ENCODE data around the gene LTBP1. TPM values are rescaled to one million over a fixed set of nuclear protein-coding genes. Genes with fewer than 3 reads are reported as not detected.

LTBP1 gene
- total and polyA plus RNA-seq, 10 of the 15 experiments (the other 5 are each of a cell fraction or from before 2014, with no cell fraction given): 0.01 to 0.28 (median 0.12) TPM; not detected in 2

DNA sequence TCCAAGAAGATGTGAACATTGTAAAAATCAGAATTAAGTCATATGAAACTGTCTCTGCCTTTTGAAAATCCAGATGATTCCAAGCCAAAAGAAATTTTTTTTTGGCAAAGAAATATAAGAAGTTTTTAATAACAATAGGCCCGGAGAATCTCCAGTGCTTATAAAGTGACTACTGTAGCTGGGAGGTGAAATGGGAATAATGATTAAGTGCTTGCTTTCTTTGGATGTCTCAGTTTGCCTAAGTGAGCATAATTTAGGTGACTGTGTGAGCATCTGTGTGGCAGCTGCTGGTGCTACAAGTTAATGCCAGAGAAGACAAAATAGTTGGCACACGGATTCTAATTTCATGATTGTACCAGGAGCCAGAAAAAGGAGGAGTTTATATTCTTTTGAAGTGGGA lies 185.0 kb downstream of the LTBP1 start:
- intact Hi-C loops (cut with micrococcal nuclease; ENCODE audit: unreplicated experiment): no loop called here
- DNase-seq (ENCODE audit: low read depth, low spot score) (no peak), ATAC-seq (no peak), FAIRE-seq (no peak)
- ChIA-PET SMC1A (ENCODE audit: uncharacterized antibody, unreplicated experiment) (no interaction called here), RAD21 (ENCODE audit: unreplicated experiment) (no interaction called here), CTCF (interaction anchor here (0.6 kb wide), 1 partner anchor 217 kb away, joined by 3 read pairs; no protein-coding TSS in a partner anchor), POLR2A (no interaction called here)
- Histone ChIP-seq H3K9ac (ENCODE audit: control insufficient read depth, insufficient read depth, low read length) (no peak overlapping the region), H4K20me1 (ENCODE audit: control insufficient read depth, insufficient read depth) (no peaks in the 10 kb centered on the region), H3K9me3 (replicated peaks; ENCODE audit: control insufficient read depth, insufficient read depth, low read length) (no peaks in the 10 kb centered on the region), H3K27me3 (replicated peaks in 1 of 2; ENCODE audit: control insufficient read depth in 2 of 2, insufficient read depth in 2 of 2, low read length in 1 of 2) (peaks cover 0 to 2% of the 10 kb centered on the region in 2 experiments; a peak in 1 of 4 replicates), H3K4me1 (ENCODE audit: control insufficient read depth, insufficient read depth, low read length) (no peaks in the 10 kb centered on the region), H3K4me3 (no peak overlapping the region), H3K4me2 (ENCODE audit: control insufficient read depth, insufficient read depth) (no peak overlapping the region), H3K27ac (ENCODE audit: control insufficient read depth, insufficient read depth) (no peak overlapping the region), H2AFZ (ENCODE audit: control insufficient read depth, low read depth, low read length) (no peak overlapping the region), H3K79me2 (ENCODE audit: control insufficient read depth, insufficient read depth, low read length) (no peaks in the 10 kb centered on the region), H3K36me3 (ENCODE audit: control insufficient read depth in 2 of 2, insufficient read depth in 2 of 2, low read length in 1 of 2) (no peaks in the 10 kb centered on the region)
- in situ Hi-C loops (cut with MboI): no loop called here
- 20% methylated on average over 2 of the region's 2 CpGs for WGBS (ENCODE audit: insufficient coverage, insufficient replicate concordance, low lambda C conversion rate, missing lambda C conversion rate)
- BruUV-seq (replicated peaks): no TSS peak
- TF ChIP-seq, protein P1, sequence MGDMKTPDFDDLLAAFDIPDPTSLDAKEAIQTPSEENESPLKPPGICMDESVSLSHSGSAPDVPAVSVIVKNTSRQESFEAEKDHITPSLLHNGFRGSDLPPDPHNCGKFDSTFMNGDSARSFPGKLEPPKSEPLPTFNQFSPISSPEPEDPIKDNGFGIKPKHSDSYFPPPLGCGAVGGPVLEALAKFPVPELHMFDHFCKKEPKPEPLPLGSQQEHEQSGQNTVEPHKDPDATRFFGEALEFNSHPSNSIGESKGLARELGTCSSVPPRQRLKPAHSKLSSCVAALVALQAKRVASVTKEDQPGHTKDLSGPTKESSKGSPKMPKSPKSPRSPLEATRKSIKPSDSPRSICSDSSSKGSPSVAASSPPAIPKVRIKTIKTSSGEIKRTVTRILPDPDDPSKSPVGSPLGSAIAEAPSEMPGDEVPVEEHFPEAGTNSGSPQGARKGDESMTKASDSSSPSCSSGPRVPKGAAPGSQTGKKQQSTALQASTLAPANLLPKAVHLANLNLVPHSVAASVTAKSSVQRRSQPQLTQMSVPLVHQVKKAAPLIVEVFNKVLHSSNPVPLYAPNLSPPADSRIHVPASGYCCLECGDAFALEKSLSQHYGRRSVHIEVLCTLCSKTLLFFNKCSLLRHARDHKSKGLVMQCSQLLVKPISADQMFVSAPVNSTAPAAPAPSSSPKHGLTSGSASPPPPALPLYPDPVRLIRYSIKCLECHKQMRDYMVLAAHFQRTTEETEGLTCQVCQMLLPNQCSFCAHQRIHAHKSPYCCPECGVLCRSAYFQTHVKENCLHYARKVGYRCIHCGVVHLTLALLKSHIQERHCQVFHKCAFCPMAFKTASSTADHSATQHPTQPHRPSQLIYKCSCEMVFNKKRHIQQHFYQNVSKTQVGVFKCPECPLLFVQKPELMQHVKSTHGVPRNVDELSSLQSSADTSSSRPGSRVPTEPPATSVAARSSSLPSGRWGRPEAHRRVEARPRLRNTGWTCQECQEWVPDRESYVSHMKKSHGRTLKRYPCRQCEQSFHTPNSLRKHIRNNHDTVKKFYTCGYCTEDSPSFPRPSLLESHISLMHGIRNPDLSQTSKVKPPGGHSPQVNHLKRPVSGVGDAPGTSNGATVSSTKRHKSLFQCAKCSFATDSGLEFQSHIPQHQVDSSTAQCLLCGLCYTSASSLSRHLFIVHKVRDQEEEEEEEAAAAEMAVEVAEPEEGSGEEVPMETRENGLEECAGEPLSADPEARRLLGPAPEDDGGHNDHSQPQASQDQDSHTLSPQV (IDR thresholded peaks at IDR 0.05): no peak
- TF ChIP-seq CBX3 (IDR thresholded peaks at IDR 0.05; ENCODE audit: borderline replicate concordance, low read depth): no peak
- TF ChIP-seq MTA3 (IDR thresholded peaks at IDR 0.05; ENCODE audit: borderline replicate concordance, low read length): no peak
- TF ChIP-seq, protein P2, sequence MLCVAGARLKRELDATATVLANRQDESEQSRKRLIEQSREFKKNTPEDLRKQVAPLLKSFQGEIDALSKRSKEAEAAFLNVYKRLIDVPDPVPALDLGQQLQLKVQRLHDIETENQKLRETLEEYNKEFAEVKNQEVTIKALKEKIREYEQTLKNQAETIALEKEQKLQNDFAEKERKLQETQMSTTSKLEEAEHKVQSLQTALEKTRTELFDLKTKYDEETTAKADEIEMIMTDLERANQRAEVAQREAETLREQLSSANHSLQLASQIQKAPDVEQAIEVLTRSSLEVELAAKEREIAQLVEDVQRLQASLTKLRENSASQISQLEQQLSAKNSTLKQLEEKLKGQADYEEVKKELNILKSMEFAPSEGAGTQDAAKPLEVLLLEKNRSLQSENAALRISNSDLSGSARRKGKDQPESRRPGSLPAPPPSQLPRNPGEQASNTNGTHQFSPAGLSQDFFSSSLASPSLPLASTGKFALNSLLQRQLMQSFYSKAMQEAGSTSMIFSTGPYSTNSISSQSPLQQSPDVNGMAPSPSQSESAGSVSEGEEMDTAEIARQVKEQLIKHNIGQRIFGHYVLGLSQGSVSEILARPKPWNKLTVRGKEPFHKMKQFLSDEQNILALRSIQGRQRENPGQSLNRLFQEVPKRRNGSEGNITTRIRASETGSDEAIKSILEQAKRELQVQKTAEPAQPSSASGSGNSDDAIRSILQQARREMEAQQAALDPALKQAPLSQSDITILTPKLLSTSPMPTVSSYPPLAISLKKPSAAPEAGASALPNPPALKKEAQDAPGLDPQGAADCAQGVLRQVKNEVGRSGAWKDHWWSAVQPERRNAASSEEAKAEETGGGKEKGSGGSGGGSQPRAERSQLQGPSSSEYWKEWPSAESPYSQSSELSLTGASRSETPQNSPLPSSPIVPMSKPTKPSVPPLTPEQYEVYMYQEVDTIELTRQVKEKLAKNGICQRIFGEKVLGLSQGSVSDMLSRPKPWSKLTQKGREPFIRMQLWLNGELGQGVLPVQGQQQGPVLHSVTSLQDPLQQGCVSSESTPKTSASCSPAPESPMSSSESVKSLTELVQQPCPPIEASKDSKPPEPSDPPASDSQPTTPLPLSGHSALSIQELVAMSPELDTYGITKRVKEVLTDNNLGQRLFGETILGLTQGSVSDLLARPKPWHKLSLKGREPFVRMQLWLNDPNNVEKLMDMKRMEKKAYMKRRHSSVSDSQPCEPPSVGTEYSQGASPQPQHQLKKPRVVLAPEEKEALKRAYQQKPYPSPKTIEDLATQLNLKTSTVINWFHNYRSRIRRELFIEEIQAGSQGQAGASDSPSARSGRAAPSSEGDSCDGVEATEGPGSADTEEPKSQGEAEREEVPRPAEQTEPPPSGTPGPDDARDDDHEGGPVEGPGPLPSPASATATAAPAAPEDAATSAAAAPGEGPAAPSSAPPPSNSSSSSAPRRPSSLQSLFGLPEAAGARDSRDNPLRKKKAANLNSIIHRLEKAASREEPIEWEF (IDR thresholded peaks at IDR 0.05; ENCODE audit: insufficient replicate concordance, low read depth, low read length): no peak
- no peak for TF ChIP-seq ZNF622 (IDR thresholded peaks at IDR 0.05)
- TF ChIP-seq, protein P3, sequence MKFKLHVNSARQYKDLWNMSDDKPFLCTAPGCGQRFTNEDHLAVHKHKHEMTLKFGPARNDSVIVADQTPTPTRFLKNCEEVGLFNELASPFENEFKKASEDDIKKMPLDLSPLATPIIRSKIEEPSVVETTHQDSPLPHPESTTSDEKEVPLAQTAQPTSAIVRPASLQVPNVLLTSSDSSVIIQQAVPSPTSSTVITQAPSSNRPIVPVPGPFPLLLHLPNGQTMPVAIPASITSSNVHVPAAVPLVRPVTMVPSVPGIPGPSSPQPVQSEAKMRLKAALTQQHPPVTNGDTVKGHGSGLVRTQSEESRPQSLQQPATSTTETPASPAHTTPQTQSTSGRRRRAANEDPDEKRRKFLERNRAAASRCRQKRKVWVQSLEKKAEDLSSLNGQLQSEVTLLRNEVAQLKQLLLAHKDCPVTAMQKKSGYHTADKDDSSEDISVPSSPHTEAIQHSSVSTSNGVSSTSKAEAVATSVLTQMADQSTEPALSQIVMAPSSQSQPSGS (IDR thresholded peaks at IDR 0.05; ENCODE audit: low read length): no peak
- no peak for TF ChIP-seq GABPA (IDR thresholded peaks at IDR 0.05; ENCODE audit: low read depth)
- TF ChIP-seq, protein P4, sequence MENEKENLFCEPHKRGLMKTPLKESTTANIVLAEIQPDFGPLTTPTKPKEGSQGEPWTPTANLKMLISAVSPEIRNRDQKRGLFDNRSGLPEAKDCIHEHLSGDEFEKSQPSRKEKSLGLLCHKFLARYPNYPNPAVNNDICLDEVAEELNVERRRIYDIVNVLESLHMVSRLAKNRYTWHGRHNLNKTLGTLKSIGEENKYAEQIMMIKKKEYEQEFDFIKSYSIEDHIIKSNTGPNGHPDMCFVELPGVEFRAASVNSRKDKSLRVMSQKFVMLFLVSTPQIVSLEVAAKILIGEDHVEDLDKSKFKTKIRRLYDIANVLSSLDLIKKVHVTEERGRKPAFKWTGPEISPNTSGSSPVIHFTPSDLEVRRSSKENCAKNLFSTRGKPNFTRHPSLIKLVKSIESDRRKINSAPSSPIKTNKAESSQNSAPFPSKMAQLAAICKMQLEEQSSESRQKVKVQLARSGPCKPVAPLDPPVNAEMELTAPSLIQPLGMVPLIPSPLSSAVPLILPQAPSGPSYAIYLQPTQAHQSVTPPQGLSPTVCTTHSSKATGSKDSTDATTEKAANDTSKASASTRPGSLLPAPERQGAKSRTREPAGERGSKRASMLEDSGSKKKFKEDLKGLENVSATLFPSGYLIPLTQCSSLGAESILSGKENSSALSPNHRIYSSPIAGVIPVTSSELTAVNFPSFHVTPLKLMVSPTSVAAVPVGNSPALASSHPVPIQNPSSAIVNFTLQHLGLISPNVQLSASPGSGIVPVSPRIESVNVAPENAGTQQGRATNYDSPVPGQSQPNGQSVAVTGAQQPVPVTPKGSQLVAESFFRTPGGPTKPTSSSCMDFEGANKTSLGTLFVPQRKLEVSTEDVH (IDR thresholded peaks at IDR 0.05; ENCODE audit: low read depth, partially characterized antibody): no peak

Data from GM12878 (cell line).